ENCODE measurements around the gene AIMP2.

The AIMP2 gene

DNA sequence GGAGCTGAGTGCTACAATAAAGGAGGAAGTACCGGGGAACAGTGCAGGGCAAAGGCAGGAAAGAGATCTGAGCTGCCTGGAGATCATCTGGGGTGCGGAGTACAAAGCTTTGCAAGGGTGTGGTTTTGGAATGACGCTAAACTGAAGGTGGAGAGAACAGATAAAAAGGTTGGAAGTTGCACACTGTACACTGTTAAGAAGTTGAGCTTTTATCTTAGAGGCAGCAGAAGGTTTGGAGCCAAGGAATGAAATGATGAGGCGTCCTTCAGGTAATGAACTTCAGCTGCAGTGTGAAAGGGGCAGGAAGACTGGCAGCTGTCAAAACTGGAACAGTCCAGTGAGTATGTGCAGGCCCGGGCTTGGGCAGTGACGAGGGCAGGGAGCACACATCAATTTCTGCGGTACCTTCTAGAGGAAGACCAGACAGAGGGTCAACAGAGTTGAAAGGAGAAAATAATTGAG lies 14.9 kb downstream of the AIMP2 start:
- no peak for DNase-seq (ENCODE audit: low spot score)
- TF ChIP-seq, protein P1, sequence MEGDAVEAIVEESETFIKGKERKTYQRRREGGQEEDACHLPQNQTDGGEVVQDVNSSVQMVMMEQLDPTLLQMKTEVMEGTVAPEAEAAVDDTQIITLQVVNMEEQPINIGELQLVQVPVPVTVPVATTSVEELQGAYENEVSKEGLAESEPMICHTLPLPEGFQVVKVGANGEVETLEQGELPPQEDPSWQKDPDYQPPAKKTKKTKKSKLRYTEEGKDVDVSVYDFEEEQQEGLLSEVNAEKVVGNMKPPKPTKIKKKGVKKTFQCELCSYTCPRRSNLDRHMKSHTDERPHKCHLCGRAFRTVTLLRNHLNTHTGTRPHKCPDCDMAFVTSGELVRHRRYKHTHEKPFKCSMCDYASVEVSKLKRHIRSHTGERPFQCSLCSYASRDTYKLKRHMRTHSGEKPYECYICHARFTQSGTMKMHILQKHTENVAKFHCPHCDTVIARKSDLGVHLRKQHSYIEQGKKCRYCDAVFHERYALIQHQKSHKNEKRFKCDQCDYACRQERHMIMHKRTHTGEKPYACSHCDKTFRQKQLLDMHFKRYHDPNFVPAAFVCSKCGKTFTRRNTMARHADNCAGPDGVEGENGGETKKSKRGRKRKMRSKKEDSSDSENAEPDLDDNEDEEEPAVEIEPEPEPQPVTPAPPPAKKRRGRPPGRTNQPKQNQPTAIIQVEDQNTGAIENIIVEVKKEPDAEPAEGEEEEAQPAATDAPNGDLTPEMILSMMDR (IDR thresholded peaks at IDR 0.05; ENCODE audit: extremely low read depth, missing control alignments) = no peak

DNA sequence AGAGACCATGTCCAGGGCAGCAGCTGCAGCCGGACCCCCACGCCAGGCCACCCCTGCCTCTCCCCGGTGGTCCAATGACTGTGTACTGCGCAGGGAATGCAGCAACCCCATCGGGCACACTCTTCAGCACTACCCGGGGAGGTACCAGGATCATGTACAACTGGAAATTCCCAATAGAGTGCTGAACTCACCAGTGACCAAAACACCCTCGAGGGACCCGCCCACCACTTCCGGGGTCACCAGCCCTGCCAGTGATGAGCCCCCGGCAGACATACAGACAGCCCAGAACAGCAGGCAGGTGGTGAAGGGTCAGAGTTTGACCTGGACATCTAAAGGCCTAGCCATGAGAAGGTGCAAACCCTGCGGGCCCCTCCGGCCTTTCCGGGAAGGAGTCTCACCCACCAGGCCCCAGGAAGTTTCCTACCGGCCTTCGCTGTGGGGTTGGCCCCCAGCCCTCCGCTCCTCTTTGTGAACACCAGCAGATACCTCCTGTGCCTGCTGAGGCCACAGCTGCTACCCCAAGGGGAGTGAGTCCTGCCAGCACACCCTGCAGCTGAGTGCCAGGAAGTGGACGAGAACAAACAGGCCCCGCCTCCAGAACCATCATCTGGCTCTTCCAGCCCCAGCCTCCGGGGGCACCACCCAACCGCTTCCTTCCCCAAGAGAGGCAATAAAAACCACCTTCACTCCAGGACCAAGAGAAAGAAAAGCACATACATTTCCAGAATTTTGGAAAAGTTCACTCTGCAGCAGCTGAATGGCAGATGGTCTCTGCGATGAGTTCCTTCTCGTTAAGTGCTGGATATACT lies 17.1 kb downstream of the AIMP2 start:
- DNase-seq (ENCODE audit: low spot score) = peak; percentile 69
- TF ChIP-seq, protein P1 (IDR thresholded peaks at IDR 0.05; ENCODE audit: extremely low read depth, missing control alignments) = no peak

DNA sequence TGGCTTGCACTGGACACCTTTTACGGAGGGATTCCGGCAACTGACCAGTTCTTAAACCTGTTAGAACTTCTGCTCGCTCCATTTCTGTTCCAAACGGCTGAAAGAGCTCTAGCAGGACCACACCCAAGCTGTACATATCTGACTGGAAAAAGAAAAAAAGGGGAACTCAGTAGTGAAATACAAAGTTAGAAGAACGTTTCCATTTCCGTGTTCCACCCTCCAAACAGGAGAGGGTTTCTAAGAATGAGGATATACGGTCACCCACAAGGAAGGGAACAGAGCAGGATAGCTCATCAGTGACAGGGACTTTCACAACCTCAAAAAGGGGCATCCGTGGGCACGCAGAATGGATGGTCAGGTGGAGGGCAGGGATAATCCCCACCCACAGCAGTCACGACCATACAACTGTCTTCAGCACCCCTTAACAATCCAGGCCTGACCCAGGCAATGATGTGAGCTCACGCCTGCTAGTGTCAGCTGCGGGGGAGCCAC lies 17.8 kb downstream of the AIMP2 start:
- DNase-seq (ENCODE audit: low spot score) = peak; percentile 12
- TF ChIP-seq, protein P1 (IDR thresholded peaks at IDR 0.05; ENCODE audit: extremely low read depth, missing control alignments) = no peak

DNA sequence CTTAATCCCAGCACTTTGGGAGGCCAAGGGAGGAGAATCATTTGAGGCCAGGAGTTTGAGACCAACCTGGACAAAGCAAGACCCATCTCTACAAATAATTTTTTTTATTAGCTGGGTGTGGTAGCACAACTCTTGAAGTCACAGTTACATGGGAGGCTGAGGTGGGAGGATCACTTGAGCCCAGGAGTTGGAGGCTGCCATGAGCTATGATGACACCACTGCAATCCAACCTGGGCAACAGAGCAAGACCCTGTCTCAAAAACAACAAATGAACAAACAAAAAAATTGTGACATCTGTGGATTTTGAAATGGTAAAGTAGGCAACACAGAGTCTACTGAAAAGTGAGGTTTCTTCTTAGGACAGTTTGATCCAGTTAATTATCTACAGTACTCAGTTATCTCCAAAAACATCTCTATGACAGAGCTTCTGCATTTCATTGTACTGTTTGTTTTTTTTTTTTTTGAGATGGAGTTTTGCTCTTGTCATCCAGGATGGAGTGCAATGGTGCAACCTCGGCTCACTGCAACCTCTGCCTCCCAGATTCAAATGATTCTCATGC lies 18.8 kb downstream of the AIMP2 start:
- TF ChIP-seq, protein P1 (IDR thresholded peaks at IDR 0.05; ENCODE audit: extremely low read depth, missing control alignments) = no peak

DNA sequence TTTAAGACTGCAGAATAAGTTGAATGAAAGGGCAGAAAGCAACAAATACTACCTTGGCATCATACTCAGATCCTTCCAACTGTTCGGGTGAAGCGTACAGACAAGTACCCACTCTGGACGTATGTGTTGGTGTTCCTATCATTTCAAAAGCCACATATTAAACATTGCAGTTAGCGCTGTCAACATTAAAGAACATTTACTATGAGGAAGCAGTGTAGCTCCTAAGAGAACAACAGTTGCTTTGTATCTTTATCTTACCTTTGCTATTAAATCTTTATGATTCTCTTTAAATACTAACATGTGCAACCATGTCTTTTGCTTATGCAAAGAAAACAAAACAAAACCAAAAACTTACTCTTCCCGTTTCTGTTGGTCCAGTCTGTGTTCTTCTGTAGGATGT lies 19.5 kb downstream of the AIMP2 start:
- TF ChIP-seq, protein P1 (IDR thresholded peaks at IDR 0.05; ENCODE audit: extremely low read depth, missing control alignments) = no peak
- DNase-seq (ENCODE audit: low spot score) = no peak

More for the DNA sequence above, 18.8 kb downstream of the AIMP2 start:
- no peak for DNase-seq (ENCODE audit: low spot score)

DNA sequence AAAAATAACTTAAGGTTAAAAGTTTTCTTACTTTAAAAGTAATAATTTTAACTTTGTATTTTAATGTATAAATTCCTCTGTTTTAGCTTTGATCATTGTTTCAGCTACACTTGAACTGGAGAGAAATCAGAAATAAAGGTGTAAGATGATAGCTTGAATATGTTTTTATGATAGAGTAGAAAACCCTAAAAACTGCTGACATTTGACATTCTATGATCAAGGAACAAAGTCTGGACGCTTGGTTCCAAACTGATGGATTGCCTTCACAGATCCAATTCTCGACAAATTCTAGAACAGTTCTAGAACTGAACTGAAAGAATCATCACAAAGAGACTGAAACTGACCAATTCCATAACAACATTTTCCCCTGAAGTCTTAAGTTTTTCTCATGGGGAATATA lies 21.9 kb downstream of the AIMP2 start, which contains the start of gene ANKRD61:
ANKRD61 (plus strand) TSS at position 389 of the 400 bp plus-strand sequence; CDS start at position 389, 0 bp downstream.
- TF ChIP-seq, protein P1 (IDR thresholded peaks at IDR 0.05; ENCODE audit: extremely low read depth, missing control alignments) = no peak
- no peak for DNase-seq (ENCODE audit: low spot score)

DNA sequence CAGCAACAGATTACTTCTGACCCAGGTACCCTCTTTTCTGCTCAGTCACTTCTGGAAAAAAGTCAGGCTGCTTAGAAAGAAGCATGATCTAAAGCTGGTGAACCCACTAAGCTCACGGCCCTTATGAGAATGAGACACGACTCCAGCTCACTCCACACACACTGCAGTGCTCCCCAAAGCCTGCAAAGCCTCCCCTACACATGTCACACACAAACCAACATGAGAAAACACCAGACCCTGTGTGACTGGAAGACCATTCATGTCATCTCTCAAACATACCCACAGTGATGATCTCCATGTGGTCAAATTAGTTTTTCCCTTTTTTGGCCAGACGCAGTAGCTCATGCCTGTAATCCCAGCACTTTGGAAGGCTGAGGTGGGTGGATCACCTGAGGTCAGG lies 22.5 kb downstream of the AIMP2 start:
- DNase-seq (ENCODE audit: low spot score) = no peak
- TF ChIP-seq, protein P1 (IDR thresholded peaks at IDR 0.05; ENCODE audit: extremely low read depth, missing control alignments) = no peak
